ENCODE results near the gene DDX18. TPM values are rescaled to one million over a fixed set of nuclear protein-coding genes. Genes with fewer than 3 reads are reported as not detected.

Gene DDX18
- total RNA-seq, 2 experiments from 2014 or later = 75.1 to 79.1 TPM

- Mint-ChIP-seq H3K36me3 (no peaks in the 10 kb centered on the region), H3K4me3 (no peak overlapping the region), H3K27me3 (peaks cover 40% of the 10 kb centered on the region), H3K9me3 (peaks cover 3% of the 10 kb centered on the region), H3K27ac (no peak overlapping the region), H3K4me1 (no peaks in the 10 kb centered on the region)
- ATAC-seq (ENCODE audit: low read depth) = no peak
- DNase-seq = no peak
- POLR2A ChIA-PET = no interaction called here
These were observed 37.5 kb downstream of the DDX18 start for GRCh38 chr2:117851969-117852368.

- POLR2A ChIA-PET = no interaction called here
These were observed 38.8 kb downstream of the DDX18 start for GRCh38 chr2:117853316-117853715.

GRCh38 chr2:117853873-117854272 is 39.4 kb downstream of the DDX18 start:
- Mint-ChIP-seq H3K36me3 (no peaks in the 10 kb centered on the region), H3K4me3 (no peak overlapping the region), H3K9me3 (no peaks in the 10 kb centered on the region), H3K27me3 (peaks cover 45% of the 10 kb centered on the region), H3K27ac (no peak overlapping the region), H3K4me1 (no peaks in the 10 kb centered on the region)
- POLR2A ChIA-PET = no interaction called here
- DNase-seq = no peak
- ATAC-seq (ENCODE audit: low read depth) = no peak

More at GRCh38 chr2:117853316-117853715, 38.8 kb downstream of the DDX18 start:
- no peaks in the 10 kb centered on the region for H3K36me3 Mint-ChIP-seq
- H3K4me3 Mint-ChIP-seq = no peak overlapping the region
- H3K27ac Mint-ChIP-seq = no peak overlapping the region
- no peaks in the 10 kb centered on the region for H3K4me1 Mint-ChIP-seq
- no peak for ATAC-seq (ENCODE audit: low read depth)
- peaks cover 45% of the 10 kb centered on the region for H3K27me3 Mint-ChIP-seq
- DNase-seq = no peak
- H3K9me3 Mint-ChIP-seq = no peaks in the 10 kb centered on the region

- Mint-ChIP-seq H3K9me3 (no peaks in the 10 kb centered on the region), H3K4me3 (no peak overlapping the region), H3K36me3 (no peaks in the 10 kb centered on the region), H3K4me1 (no peaks in the 10 kb centered on the region), H3K27me3 (peaks cover 42% of the 10 kb centered on the region), H3K27ac (no peak overlapping the region)
- POLR2A ChIA-PET = no interaction called here
- no peak for ATAC-seq (ENCODE audit: low read depth)
- DNase-seq = no peak
These were observed 40.1 kb downstream of the DDX18 start for GRCh38 chr2:117854610-117855009.

- DNase-seq (no peak), ATAC-seq (ENCODE audit: low read depth) (no peak)
- no peaks in the 10 kb centered on the region for H3K9me3 Mint-ChIP-seq
- no peaks in the 10 kb centered on the region for H3K36me3 Mint-ChIP-seq
- no peaks in the 10 kb centered on the region for H3K4me1 Mint-ChIP-seq
- POLR2A ChIA-PET = no interaction called here
- H3K27ac Mint-ChIP-seq = no peak overlapping the region
- H3K27me3 Mint-ChIP-seq = peaks cover 36% of the 10 kb centered on the region
- no peak overlapping the region for H3K4me3 Mint-ChIP-seq
These were observed 41.4 kb downstream of the DDX18 start for GRCh38 chr2:117855886-117856285.

DNA sequence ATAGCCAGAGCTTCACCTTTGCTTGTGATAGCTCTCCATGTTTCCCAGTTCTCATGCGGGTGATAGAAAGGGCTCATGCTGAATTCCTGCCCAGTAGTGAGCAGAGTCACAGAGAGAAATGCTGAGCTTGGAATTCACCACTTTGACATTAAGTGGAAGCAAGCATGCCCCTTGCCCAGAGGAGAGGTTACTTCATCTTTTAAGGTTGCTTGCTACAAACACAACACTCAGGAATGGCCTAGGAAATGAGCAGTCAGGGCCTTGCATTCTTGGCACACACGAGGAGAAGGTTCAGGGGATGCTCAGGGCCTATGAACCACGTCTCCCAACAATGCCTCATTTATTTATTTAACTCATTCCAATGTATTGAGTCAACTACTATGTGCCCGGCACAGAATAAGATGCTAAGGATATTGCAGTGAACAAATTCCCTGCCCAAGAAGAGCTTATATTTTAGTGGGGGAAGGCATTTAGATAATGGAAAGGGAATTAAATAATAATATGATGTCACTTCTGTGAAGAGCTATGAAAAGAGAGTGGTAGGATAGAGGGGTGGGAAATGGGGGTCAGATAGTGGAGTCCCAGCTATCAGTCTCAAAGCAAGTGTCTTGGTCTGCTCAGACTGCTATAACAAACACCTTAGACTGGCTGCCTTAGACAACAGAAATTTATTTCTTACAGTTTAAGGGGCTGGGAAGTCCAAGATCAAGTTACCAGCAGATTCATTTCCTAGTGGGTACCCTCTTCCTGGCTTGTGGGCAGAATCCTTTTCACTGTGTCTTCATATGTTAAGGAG is 42.1 kb downstream of the DDX18 start:
- no peak overlapping the region for H3K27ac Mint-ChIP-seq
- no peak overlapping the region for H3K4me3 Mint-ChIP-seq
- H3K9me3 Mint-ChIP-seq = no peaks in the 10 kb centered on the region
- H3K27me3 Mint-ChIP-seq = peaks cover 31% of the 10 kb centered on the region
- H3K36me3 Mint-ChIP-seq = no peaks in the 10 kb centered on the region
- no peaks in the 10 kb centered on the region for H3K4me1 Mint-ChIP-seq
- POLR2A ChIA-PET = no interaction called here
- ATAC-seq (ENCODE audit: low read depth) (no peak), DNase-seq (no peak)

DNA sequence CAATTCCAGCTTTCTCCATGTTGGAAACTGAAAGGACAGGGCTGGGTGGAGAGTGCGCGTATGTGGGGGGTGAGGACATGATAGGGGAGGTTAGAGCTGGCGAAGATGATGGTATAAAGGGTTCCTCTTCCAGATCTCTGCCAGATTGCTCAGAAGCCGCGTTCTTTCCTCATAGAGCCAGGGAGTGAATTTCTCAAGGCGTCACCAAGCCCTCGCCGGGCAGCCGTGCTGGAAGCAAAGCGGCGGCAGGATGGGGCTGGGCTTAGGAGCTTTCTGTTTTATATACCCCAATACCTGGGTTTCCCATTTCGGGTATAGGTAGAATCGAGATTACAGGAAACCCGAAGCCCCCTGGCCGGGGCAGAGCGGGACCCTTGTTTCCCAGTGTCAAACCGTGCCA is 43.8 kb downstream of the DDX18 start:
- DNase-seq = no peak
- Mint-ChIP-seq H3K9me3 (no peaks in the 10 kb centered on the region), H3K4me3 (no peak overlapping the region), H3K27ac (no peak overlapping the region), H3K36me3 (no peaks in the 10 kb centered on the region), H3K27me3 (peaks cover 22% of the 10 kb centered on the region), H3K4me1 (no peaks in the 10 kb centered on the region)
- POLR2A ChIA-PET = no interaction called here
- no peak for ATAC-seq (ENCODE audit: low read depth)

DNA sequence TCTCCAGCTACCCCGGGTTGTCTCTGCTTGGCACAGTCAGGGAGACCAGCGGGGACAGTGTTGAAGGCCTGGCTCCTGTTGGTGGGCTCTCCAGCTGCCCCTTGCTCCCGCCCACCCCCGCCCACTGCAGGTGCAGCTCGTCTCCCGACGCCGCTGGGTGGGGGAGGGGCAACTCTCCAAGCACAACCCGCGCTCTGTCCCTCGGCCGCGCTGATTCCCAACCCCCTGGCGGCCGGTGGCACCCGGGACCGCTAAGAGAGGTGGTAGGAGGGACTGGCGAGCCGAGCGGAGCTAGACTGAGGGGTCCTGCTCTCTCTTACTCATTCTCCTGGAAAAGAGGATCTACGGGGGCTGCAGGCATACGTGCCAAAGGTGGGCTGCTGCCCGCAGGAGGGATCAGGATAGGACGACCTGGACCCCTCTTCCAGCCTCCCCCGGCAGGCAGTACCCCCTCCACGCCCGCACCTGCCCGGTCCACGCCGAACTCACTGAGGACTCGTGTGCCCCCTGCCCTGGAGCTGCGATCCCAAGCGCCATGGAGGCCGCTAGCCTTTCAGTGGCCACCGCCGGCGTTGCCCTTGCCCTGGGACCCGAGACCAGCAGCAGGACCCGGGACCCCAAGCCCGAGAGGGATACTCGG is 44.5 kb downstream of the DDX18 start:
- H3K9me3 Mint-ChIP-seq = no peaks in the 10 kb centered on the region
- no peak overlapping the region for H3K4me3 Mint-ChIP-seq
- no peaks in the 10 kb centered on the region for H3K36me3 Mint-ChIP-seq
- H3K27ac Mint-ChIP-seq = no peak overlapping the region
- H3K4me1 Mint-ChIP-seq = no peaks in the 10 kb centered on the region
- POLR2A ChIA-PET = no interaction called here
- H3K27me3 Mint-ChIP-seq = peaks cover 22% of the 10 kb centered on the region
- ATAC-seq (ENCODE audit: low read depth) (no peak), DNase-seq (no peak)

DNA sequence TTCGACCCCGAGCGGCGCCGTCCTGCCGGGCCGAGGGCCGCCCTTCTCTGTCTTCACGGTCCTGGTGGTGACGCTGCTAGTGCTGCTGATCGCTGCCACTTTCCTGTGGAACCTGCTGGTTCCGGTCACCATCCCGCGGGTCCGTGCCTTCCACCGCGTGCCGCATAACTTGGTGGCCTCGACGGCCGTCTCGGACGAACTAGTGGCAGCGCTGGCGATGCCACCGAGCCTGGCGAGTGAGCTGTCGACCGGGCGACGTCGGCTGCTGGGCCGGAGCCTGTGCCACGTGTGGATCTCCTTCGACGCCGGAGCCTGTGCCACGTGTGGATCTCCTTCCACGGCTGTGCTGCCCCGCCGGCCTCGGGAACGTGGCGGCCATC is 45.0 kb downstream of the DDX18 start:
- DNase-seq (no peak), ATAC-seq (ENCODE audit: low read depth) (no peak)
- H3K9me3 Mint-ChIP-seq = no peaks in the 10 kb centered on the region
- POLR2A ChIA-PET = no interaction called here
- H3K4me1 Mint-ChIP-seq = no peaks in the 10 kb centered on the region
- no peak overlapping the region for H3K4me3 Mint-ChIP-seq
- H3K27ac Mint-ChIP-seq = no peak overlapping the region
- peaks cover 20% of the 10 kb centered on the region for H3K27me3 Mint-ChIP-seq
- H3K36me3 Mint-ChIP-seq = no peaks in the 10 kb centered on the region

- DNase-seq = no peak
- peaks cover 19% of the 10 kb centered on the region for H3K27me3 Mint-ChIP-seq
- no peaks in the 10 kb centered on the region for H3K4me1 Mint-ChIP-seq
- no peak for ATAC-seq (ENCODE audit: low read depth)
- no peaks in the 10 kb centered on the region for H3K36me3 Mint-ChIP-seq
- H3K4me3 Mint-ChIP-seq = no peak overlapping the region
- POLR2A ChIA-PET = no interaction called here
- no peaks in the 10 kb centered on the region for H3K9me3 Mint-ChIP-seq
- no peak overlapping the region for H3K27ac Mint-ChIP-seq
These were observed 45.6 kb downstream of the DDX18 start for GRCh38 chr2:117859924-117860647.

DNA sequence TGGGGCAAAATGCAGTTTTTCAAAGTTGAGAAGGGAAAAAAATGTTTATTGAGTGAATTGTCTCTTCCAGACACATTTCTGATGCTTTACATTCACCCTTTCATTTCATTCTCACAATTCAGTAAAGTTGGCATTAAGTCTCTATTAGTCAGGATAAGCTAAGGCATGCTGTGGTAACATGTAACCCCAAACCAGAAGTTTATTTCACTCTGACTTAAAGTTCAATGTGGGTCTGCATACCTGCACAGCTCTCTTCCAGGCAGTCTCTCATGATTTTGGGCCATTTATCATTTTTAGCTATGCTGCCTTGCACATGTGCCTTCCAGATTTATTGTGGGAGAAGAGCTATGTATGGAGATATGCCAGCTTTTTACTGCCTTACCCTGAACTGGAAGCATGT is 48.0 kb downstream of the DDX18 start:
- no peaks in the 10 kb centered on the region for H3K4me1 Mint-ChIP-seq
- no peaks in the 10 kb centered on the region for H3K36me3 Mint-ChIP-seq
- no peaks in the 10 kb centered on the region for H3K9me3 Mint-ChIP-seq
- POLR2A ChIA-PET = no interaction called here
- no peak for DNase-seq
- H3K27ac Mint-ChIP-seq = no peak overlapping the region
- no peak for ATAC-seq (ENCODE audit: low read depth)
- peaks cover 21% of the 10 kb centered on the region for H3K27me3 Mint-ChIP-seq
- no peak overlapping the region for H3K4me3 Mint-ChIP-seq

GRCh38 chr2:117875786-117876185 is 61.3 kb downstream of the DDX18 start:
- no peak for ATAC-seq (ENCODE audit: low read depth)
- DNase-seq = no peak
- no peak overlapping the region for H3K27ac Mint-ChIP-seq
- no peaks in the 10 kb centered on the region for H3K36me3 Mint-ChIP-seq
- peaks cover 7% of the 10 kb centered on the region for H3K27me3 Mint-ChIP-seq
- H3K4me3 Mint-ChIP-seq = no peak overlapping the region
- POLR2A ChIA-PET = no interaction called here
- no peaks in the 10 kb centered on the region for H3K9me3 Mint-ChIP-seq
- H3K4me1 Mint-ChIP-seq = no peaks in the 10 kb centered on the region

- H3K4me1 Mint-ChIP-seq = no peaks in the 10 kb centered on the region
- no peaks in the 10 kb centered on the region for H3K36me3 Mint-ChIP-seq
- POLR2A ChIA-PET = no interaction called here
- H3K27me3 Mint-ChIP-seq = peaks cover 7% of the 10 kb centered on the region
- H3K4me3 Mint-ChIP-seq = no peak overlapping the region
- H3K9me3 Mint-ChIP-seq = no peaks in the 10 kb centered on the region
- no peak for ATAC-seq (ENCODE audit: low read depth)
- H3K27ac Mint-ChIP-seq = no peak overlapping the region
- no peak for DNase-seq
These were observed 64.5 kb downstream of the DDX18 start for GRCh38 chr2:117879003-117879402.

All from activated naive CD8-positive, alpha-beta T cell treated with anti-CD3 and anti-CD28 coated beads, Interleukin-2, amount 10 ng/mL, durations not matched to agents 7 days and 5 days (primary cell).